Colonic mucosa (tissue), 4 donors: Measurements from ENCODE around the gene BOD1. TPM values are rescaled to one million over a fixed set of nuclear protein-coding genes. Genes with fewer than 3 reads are reported as not detected.

Source experiments
- DNase-seq: peaks from one replicate; pipeline ENCODE4 v3.0.0-alpha.2; 2020
- H3K27ac ChIP-seq: fragments of 200-600 bp; one replicate; pipeline ENCODE4 v1.8.0; 2021
- H3K27me3 ChIP-seq: fragments of 200-600 bp; one replicate; pipeline ENCODE4 v1.8.0; 2021
- H3K36me3 ChIP-seq: fragments of 200-600 bp; one replicate; pipeline ENCODE4 v1.8.0; 2021
- H3K4me1 ChIP-seq: fragments of 200-600 bp; one replicate; pipeline ENCODE4 v1.8.0; 2021; ENCODE audit warnings: mild to moderate bottlenecking
- H3K4me3 ChIP-seq: fragments of 200-600 bp; one replicate; pipeline ENCODE4 v1.8.0; 2021
- H3K9ac ChIP-seq, 2 donors: one replicate each; pipeline ENCODE4 v1.7.0; 2013; ENCODE audit warnings: control low read depth in 2 of 2, low read depth in 2 of 2, low read length in 2 of 2
- H3K9me3 ChIP-seq: fragments of 200-600 bp; one replicate; pipeline ENCODE4 v1.8.0; 2021
- CTCF ChIP-seq: fragments of 200-600 bp; IDR thresholded peaks from one replicate; pipeline ENCODE4 v1.8.0; 2022; ENCODE audit warnings: antibody characterized with exemption, mild to moderate bottlenecking
- intact Hi-C: fragments of 100-400 bp; cut with DNase I; formaldehyde crosslinking; loops from one replicate; pipeline ENCODE4 v1.14.1; 2022
- total RNA-seq, 2 donors: library from RNA; stranded (reverse); fragmentation: NEBNext Ultra II Directional in 1 of 2; extraction: Animal tissue kit (Norgen Biotek cat#: 25700) in 1 of 2; gene quantifications; one replicate each; pipeline ENCODE4 v1.2.1, GENCODE V29; 2021
- donor health status: healthy.
- donor health status: DM: no; HTN: no; CAD: no.
- donor health status: DM: no; HTN: no; CAD: no.

BOD1 gene
- total RNA-seq, 2 donors from 2014 or later = 24.4 to 31.1 TPM

GRCh38 chr5:173613433-173614159 lies 2.9 kb downstream of the BOD1 start:
- intact Hi-C loops = no loop called here
- H3K4me3 ChIP-seq = no peak overlapping the region

GRCh38 chr5:173612948-173613347 lies 3.5 kb downstream of the BOD1 start:
- no peak for TF ChIP-seq CTCF
- no peaks in the 10 kb centered on the region for H3K9me3 ChIP-seq
- H3K4me3 ChIP-seq = no peak overlapping the region
- intact Hi-C loops = no loop called here
- H3K27me3 ChIP-seq = no peaks in the 10 kb centered on the region
- H3K4me1 ChIP-seq = peaks cover 10% of the 10 kb centered on the region
- no peak for DNase-seq
- H3K27ac ChIP-seq = no peak overlapping the region
- peaks cover 5% of the 10 kb centered on the region for H3K36me3 ChIP-seq
- no peak overlapping the region for H3K9ac ChIP-seq

More at GRCh38 chr5:173613433-173614159, 2.9 kb downstream of the BOD1 start:
- H3K9me3 ChIP-seq = no peaks in the 10 kb centered on the region
- no peak overlapping the region for H3K9ac ChIP-seq
- no peak overlapping the region for H3K27ac ChIP-seq
- DNase-seq = no peak
- peaks cover 3% of the 10 kb centered on the region for H3K36me3 ChIP-seq
- H3K27me3 ChIP-seq = no peaks in the 10 kb centered on the region
- TF ChIP-seq CTCF = no peak
- peaks cover 10% of the 10 kb centered on the region for H3K4me1 ChIP-seq

GRCh38 chr5:173611706-173612105 lies 4.7 kb downstream of the BOD1 start:
- intact Hi-C loops = no loop called here
- DNase-seq = no peak
- H3K9ac ChIP-seq = no peak overlapping the region
- H3K4me1 ChIP-seq = peaks cover 10% of the 10 kb centered on the region
- no peaks in the 10 kb centered on the region for H3K9me3 ChIP-seq
- TF ChIP-seq CTCF = no peak
- no peak overlapping the region for H3K4me3 ChIP-seq
- peaks cover 10% of the 10 kb centered on the region for H3K36me3 ChIP-seq
- no peaks in the 10 kb centered on the region for H3K27me3 ChIP-seq
- no peak overlapping the region for H3K27ac ChIP-seq

GRCh38 chr5:173604141-173604540 lies 12.3 kb downstream of the BOD1 start:
- Histone ChIP-seq H3K9ac (no peak overlapping the region), H3K4me1 (no peaks in the 10 kb centered on the region), H3K9me3 (no peaks in the 10 kb centered on the region), H3K27ac (no peak overlapping the region), H3K27me3 (no peaks in the 10 kb centered on the region), H3K36me3 (peaks cover 7% of the 10 kb centered on the region), H3K4me3 (no peak overlapping the region)
- intact Hi-C loops = no loop called here
- DNase-seq = no peak
- TF ChIP-seq CTCF = no peak

DNA sequence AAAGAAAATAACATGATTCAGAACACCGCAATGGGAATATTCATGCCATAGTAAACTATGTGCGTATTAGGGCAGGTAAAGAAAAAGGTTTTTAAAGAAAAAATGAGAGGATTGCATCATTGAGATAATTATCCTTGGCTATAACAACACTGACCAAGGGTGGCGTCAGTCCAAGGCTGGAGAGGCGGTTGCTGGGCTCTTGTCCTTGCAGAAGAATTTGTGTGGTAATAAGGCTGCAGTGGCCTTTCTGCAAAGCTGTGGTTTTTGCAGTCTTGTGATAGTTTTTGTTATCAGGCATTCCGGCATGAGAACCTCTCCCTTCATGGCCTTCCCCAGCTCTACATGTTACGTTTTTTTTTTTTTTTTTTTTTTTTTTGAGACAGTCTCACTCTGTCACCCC lies 14.0 kb downstream of the BOD1 start:
- Histone ChIP-seq H3K4me3 (no peak overlapping the region), H3K27me3 (no peaks in the 10 kb centered on the region), H3K9ac (no peak overlapping the region), H3K9me3 (no peaks in the 10 kb centered on the region), H3K4me1 (no peaks in the 10 kb centered on the region), H3K27ac (no peak overlapping the region), H3K36me3 (no peaks in the 10 kb centered on the region)
- TF ChIP-seq CTCF = no peak
- DNase-seq = no peak
- intact Hi-C loops = no loop called here
